HepG2 (cell line): Measurements from ENCODE around the gene ADGRF1. TPM values are rescaled to one million over a fixed set of nuclear protein-coding genes. Genes with fewer than 3 reads are reported as not detected.

ENCODE experiments used
- CBX1 ChIP-seq: IDR thresholded peaks from one replicate; pipeline ENCODE4 v1.6.1; 2016; ENCODE audit warnings: antibody characterized with exemption, low read depth
- DNMT1 ChIP-seq: sonication (generic); formaldehyde crosslinking; IDR thresholded peaks from 2 replicates; pipeline ENCODE4 v1.5.1; 2020; ENCODE audit warnings: mild to moderate bottlenecking, missing genetic modification reagents
- DNMT3B ChIP-seq: conservative IDR thresholded peaks from 2 replicates; pipeline ENCODE4 v1.6.1; 2016; ENCODE audit warnings: missing biosample characterization, control low read depth
- GATAD1 ChIP-seq: IDR thresholded peaks from 2 replicates; pipeline ENCODE4 v1.6.1; 2016; ENCODE audit warnings: missing genetic modification reagents, missing compliant biosample characterization
- HDAC1 ChIP-seq: sonication (generic); formaldehyde crosslinking; IDR thresholded peaks from 2 replicates; pipeline ENCODE4 v1.5.1; 2020; ENCODE audit warnings: mild to moderate bottlenecking, missing genetic modification reagents
- POLR2AphosphoS2 ChIP-seq: IDR thresholded peaks from 2 replicates; pipeline ENCODE4 v1.6.1; 2011; ENCODE audit warnings: low read depth, low read length, improper control_type of control experiment
- REXO4 ChIP-seq: sonication (generic); formaldehyde crosslinking; IDR thresholded peaks from 2 replicates; pipeline ENCODE4 v1.8.0; 2022; ENCODE audit warnings: missing genetic modification reagents, mild to moderate bottlenecking, borderline replicate concordance
- SNAPC2 ChIP-seq: sonication (generic); formaldehyde crosslinking; IDR thresholded peaks from 2 replicates; pipeline ENCODE4 v1.8.1; 2022; ENCODE audit warnings: mild to moderate bottlenecking, missing genetic modification reagents
- TBP ChIP-seq: sonication (generic); formaldehyde crosslinking; IDR thresholded peaks from 2 replicates; pipeline ENCODE4 v1.5.0; 2020; ENCODE audit warnings: missing genetic modification reagents
- ZEB1 ChIP-seq: IDR thresholded peaks from 2 replicates; pipeline ENCODE4 v1.6.1; 2012; ENCODE audit warnings: mild to moderate bottlenecking, low read depth, inconsistent platforms; ENCODE audit not compliant: insufficient replicate concordance
- ZFP36L1 ChIP-seq: sonication (generic); formaldehyde crosslinking; IDR thresholded peaks from 2 replicates; pipeline ENCODE4 v1.8.0; 2022; ENCODE audit warnings: mild to moderate bottlenecking, missing genetic modification reagents, moderate library complexity
- ZNF101 ChIP-seq: sonication (generic); formaldehyde crosslinking; IDR thresholded peaks from 2 replicates; pipeline ENCODE4 v1.4.0; 2020; ENCODE audit warnings: mild to moderate bottlenecking, low read depth, missing genetic modification reagents, borderline replicate concordance
- ZNF121 ChIP-seq: sonication (generic); formaldehyde crosslinking; IDR thresholded peaks from 2 replicates; pipeline ENCODE4 v1.5.0; 2020; ENCODE audit warnings: mild to moderate bottlenecking, missing genetic modification reagents
- ZNF230 ChIP-seq: sonication (generic); formaldehyde crosslinking; IDR thresholded peaks from 2 replicates; pipeline ENCODE4 v1.4.0; 2020; ENCODE audit warnings: mild to moderate bottlenecking, missing genetic modification reagents
- ZNF253 ChIP-seq: sonication (generic); formaldehyde crosslinking; IDR thresholded peaks from 2 replicates; pipeline ENCODE4 v1.8.0; 2022; ENCODE audit warnings: mild to moderate bottlenecking, missing genetic modification reagents, borderline replicate concordance
- ZNF772 ChIP-seq: sonication (generic); formaldehyde crosslinking; IDR thresholded peaks from 2 replicates; pipeline ENCODE4 v1.5.0; 2020; ENCODE audit warnings: mild to moderate bottlenecking, missing genetic modification reagents
- ZNF891 ChIP-seq: sonication (generic); formaldehyde crosslinking; IDR thresholded peaks from 2 replicates; pipeline ENCODE4 v1.5.0; 2020; ENCODE audit warnings: mild to moderate bottlenecking, missing genetic modification reagents
- polyA plus RNA-seq, 8 experiments: library from polyadenylated mRNA; depleted of rRNA in 3 of 8; stranded (reverse) in 7 of 8; unstranded in 1 of 8; fragments of >200 nt; fragmentation: Illumina TruSeq in 4 of 8; extraction: Trizol in 4 of 8; gene quantifications; 2 replicates each; pipeline versions ENCODE4 v1.2.1 to v1.2.3, GENCODE V29; 2011 to 2016; ENCODE audit warnings: low read depth in 4 of 8, missing spikeins in 1 of 8, mixed read lengths in 1 of 8; ENCODE audit not compliant: insufficient read depth in 1 of 8
- total RNA-seq, 5 experiments: library from RNA; depleted of rRNA; stranded (reverse); fragments of >200 nt; fragmentation: Illumina TruSeq; extraction: Trizol; gene quantifications; 2 replicates each; pipeline ENCODE4 v1.2.3, GENCODE V29; 2016; ENCODE audit warnings: low read depth in 1 of 5
- TF ChIP-seq, protein P1 (sequence below): IDR thresholded peaks from 2 replicates; pipeline ENCODE4 v1.6.1; 2018; ENCODE audit warnings: missing genetic modification reagents, mild to moderate bottlenecking, missing compliant biosample characterization
- TF ChIP-seq, protein P2 (sequence below): sonication (generic); formaldehyde crosslinking; IDR thresholded peaks from 2 replicates; pipeline ENCODE4 v1.4.0; 2020; ENCODE audit warnings: missing genetic modification reagents, borderline replicate concordance
- TF ChIP-seq, protein P3 (sequence below): conservative IDR thresholded peaks from 2 replicates; pipeline ENCODE4 v1.6.1; 2018; ENCODE audit warnings: missing genetic modification reagents
- TF ChIP-seq, protein P4 (sequence below): sonication (generic); formaldehyde crosslinking; IDR thresholded peaks from 2 replicates; pipeline ENCODE4 v1.4.0; 2020; ENCODE audit warnings: missing genetic modification reagents
- TF ChIP-seq, protein P5 (sequence below): sonication (generic); formaldehyde crosslinking; IDR thresholded peaks from 2 replicates; pipeline ENCODE4 v1.8.0; 2023; ENCODE audit warnings: mild to moderate bottlenecking, missing genetic modification reagents

The ADGRF1 gene
- total and polyA plus RNA-seq, 2 of the 13 experiments (the other 11 are each of a cell fraction or from before 2014, with no cell fraction given), result not detected

DNA sequence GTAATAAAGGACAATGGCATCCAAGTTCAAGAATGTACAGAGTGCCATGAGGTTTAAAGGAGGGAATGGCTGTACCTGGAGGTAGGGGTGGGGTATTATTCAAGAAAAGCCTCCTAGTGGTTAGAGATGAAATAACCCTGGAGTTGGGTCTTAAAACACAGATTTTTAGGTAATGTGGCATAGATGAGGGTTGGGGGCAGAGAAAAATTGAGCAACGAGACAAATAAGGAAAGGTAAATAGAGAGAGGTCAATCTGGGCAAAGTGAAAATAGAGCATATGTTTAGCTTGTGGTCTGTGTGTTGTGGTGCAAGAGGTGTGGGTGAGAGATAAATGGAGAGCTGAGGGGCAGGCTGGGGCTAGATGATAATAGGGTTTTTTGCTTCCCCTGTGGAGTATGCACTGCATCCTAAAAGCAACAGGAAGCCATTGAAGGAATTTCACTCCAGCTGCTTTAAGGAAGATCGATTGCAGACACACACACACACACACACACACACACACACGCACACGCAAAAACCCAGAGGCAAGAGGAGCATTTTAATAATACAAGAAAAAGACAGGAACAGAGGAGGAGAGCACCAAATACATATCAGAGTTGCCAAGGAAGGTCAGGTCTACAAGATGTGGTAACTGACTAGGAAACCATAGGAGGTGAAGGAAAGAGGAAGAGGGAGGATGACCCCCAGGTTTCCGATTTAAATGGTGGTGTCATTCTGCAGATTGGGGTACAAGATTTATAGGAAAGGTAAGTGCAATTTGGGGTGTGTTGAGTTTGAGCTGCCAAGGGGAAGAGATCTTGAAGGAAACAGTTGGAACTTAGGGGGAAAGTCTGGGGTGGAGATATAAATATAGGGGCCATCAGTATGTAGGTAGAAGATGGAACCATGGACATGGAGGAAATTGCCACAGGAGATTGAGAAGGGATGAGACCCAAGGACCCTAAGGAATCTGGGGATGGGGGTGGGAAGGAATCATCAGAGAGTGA is 31.3 kb upstream of the ADGRF1 start (continued):
- peak; percentile 81; the same call in 1 of the 2 replicates for TF ChIP-seq ZFP36L1 (CRISPR knock-in tag)
- TF ChIP-seq ZNF772 (CRISPR knock-in tag), result peak; percentile 73
- no peak for TF ChIP-seq POLR2AphosphoS2
- no peak for TF ChIP-seq DNMT1 (CRISPR knock-in tag)
- TF ChIP-seq, protein P1, sequence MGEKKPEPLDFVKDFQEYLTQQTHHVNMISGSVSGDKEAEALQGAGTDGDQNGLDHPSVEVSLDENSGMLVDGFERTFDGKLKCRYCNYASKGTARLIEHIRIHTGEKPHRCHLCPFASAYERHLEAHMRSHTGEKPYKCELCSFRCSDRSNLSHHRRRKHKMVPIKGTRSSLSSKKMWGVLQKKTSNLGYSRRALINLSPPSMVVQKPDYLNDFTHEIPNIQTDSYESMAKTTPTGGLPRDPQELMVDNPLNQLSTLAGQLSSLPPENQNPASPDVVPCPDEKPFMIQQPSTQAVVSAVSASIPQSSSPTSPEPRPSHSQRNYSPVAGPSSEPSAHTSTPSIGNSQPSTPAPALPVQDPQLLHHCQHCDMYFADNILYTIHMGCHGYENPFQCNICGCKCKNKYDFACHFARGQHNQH (CRISPR knock-in tag), result peak; percentile 97
- TF ChIP-seq ZNF253 (CRISPR knock-in tag), result no peak
- TF ChIP-seq, protein P2, sequence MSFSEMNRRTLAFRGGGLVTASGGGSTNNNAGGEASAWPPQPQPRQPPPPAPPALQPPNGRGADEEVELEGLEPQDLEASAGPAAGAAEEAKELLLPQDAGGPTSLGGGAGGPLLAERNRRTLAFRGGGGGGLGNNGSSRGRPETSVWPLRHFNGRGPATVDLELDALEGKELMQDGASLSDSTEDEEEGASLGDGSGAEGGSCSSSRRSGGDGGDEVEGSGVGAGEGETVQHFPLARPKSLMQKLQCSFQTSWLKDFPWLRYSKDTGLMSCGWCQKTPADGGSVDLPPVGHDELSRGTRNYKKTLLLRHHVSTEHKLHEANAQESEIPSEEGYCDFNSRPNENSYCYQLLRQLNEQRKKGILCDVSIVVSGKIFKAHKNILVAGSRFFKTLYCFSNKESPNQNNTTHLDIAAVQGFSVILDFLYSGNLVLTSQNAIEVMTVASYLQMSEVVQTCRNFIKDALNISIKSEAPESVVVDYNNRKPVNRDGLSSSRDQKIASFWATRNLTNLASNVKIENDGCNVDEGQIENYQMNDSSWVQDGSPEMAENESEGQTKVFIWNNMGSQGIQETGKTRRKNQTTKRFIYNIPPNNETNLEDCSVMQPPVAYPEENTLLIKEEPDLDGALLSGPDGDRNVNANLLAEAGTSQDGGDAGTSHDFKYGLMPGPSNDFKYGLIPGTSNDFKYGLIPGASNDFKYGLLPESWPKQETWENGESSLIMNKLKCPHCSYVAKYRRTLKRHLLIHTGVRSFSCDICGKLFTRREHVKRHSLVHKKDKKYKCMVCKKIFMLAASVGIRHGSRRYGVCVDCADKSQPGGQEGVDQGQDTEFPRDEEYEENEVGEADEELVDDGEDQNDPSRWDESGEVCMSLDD (CRISPR knock-in tag), result no peak
- no peak; the same call in 1 of the 2 replicates for TF ChIP-seq ZNF891 (CRISPR knock-in tag)
- TF ChIP-seq, protein P3, sequence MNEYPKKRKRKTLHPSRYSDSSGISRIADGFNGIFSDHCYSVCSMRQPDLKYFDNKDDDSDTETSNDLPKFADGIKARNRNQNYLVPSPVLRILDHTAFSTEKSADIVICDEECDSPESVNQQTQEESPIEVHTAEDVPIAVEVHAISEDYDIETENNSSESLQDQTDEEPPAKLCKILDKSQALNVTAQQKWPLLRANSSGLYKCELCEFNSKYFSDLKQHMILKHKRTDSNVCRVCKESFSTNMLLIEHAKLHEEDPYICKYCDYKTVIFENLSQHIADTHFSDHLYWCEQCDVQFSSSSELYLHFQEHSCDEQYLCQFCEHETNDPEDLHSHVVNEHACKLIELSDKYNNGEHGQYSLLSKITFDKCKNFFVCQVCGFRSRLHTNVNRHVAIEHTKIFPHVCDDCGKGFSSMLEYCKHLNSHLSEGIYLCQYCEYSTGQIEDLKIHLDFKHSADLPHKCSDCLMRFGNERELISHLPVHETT, result 0 out of 2 replicates have a peak, but pooled peaks have one; percentile 24
- no peak for TF ChIP-seq REXO4 (CRISPR knock-in tag)
- TF ChIP-seq, protein P4, sequence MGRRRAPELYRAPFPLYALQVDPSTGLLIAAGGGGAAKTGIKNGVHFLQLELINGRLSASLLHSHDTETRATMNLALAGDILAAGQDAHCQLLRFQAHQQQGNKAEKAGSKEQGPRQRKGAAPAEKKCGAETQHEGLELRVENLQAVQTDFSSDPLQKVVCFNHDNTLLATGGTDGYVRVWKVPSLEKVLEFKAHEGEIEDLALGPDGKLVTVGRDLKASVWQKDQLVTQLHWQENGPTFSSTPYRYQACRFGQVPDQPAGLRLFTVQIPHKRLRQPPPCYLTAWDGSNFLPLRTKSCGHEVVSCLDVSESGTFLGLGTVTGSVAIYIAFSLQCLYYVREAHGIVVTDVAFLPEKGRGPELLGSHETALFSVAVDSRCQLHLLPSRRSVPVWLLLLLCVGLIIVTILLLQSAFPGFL (CRISPR knock-in tag), result no peak
- no peak for TF ChIP-seq CBX1
- 0 out of 2 replicates have a peak, but pooled peaks have one; percentile 69 for TF ChIP-seq ZNF101 (CRISPR knock-in tag)
- TF ChIP-seq HDAC1, result peak; percentile 93
- 0 out of 2 replicates have a peak, but pooled peaks have one; percentile 26 for TF ChIP-seq DNMT3B (CRISPR knock-in tag)
- TF ChIP-seq TBP, result no peak
- TF ChIP-seq GATAD1, result peak; percentile 79
- peak; percentile 93 for TF ChIP-seq ZEB1
- no peak for TF ChIP-seq ZNF121 (CRISPR knock-in tag)
- 0 out of 2 replicates have a peak, but pooled peaks have one; percentile 81 for TF ChIP-seq ZNF230 (CRISPR knock-in tag)
- TF ChIP-seq, protein P5, sequence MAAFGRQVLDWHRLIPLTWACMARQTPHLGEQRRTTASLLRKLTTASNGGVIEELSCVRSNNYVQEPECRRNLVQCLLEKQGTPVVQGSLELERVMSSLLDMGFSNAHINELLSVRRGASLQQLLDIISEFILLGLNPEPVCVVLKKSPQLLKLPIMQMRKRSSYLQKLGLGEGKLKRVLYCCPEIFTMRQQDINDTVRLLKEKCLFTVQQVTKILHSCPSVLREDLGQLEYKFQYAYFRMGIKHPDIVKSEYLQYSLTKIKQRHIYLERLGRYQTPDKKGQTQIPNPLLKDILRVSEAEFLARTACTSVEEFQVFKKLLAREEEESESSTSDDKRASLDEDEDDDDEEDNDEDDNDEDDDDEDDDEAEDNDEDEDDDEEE (CRISPR knock-in tag), result peak; percentile 49; the same call in 1 of the 2 replicates
- TF ChIP-seq SNAPC2 (CRISPR knock-in tag), result peak; percentile 56; the same call in 1 of the 2 replicates
